Thyroid gland (tissue), 4 donors: ENCODE results near the gene NPHP4. TPM values are rescaled to one million over a fixed set of nuclear protein-coding genes. Genes with fewer than 3 reads are reported as not detected.
"Not testable (repeated sequence)": the region's sequence is repeated elsewhere in the genome, so short reads cannot be mapped to it uniquely, and the experiment has no call there.

Experiments used
- DNase-seq, 2 donors: peaks; one replicate each; pipeline ENCODE4 v3.0.0-alpha.2; 2019
- H3K27ac ChIP-seq, 3 donors: fragments of 200-600 bp; sonication (generic); 1 replicate in 2 of 3; 2 replicates in 1 of 3; pipeline ENCODE4 v1.5.1; 2016 to 2019; ENCODE audit warnings: mild to moderate bottlenecking in 1 of 3, moderate library complexity in 1 of 3
- H3K27me3 ChIP-seq: fragments of 200-600 bp; sonication (generic); one replicate; pipeline ENCODE4 v1.5.1; 2019
- H3K36me3 ChIP-seq, 2 donors: fragments of 200-600 bp; sonication (generic); one replicate each; pipeline ENCODE4 v1.5.1; 2016 to 2019
- H3K4me1 ChIP-seq, 2 donors: fragments of 200-600 bp; sonication (generic); one replicate each; pipeline ENCODE4 v1.5.1; 2017 to 2019
- H3K4me3 ChIP-seq, 3 donors: fragments of 200-600 bp; sonication (generic); replicated peaks in 1 of 3; 1 replicate in 2 of 3; 2 replicates in 1 of 3; pipeline ENCODE4 v1.5.1; 2016; ENCODE audit warnings: mild to moderate bottlenecking in 1 of 3
- H3K9me3 ChIP-seq: fragments of 200-600 bp; sonication (generic); one replicate; pipeline ENCODE4 v1.5.1; 2017
- CTCF ChIP-seq, 6 experiments: fragments of 200-600 bp in 3 of 6; fragments of 450-650 bp in 3 of 6; sonication (generic) in 3 of 6; IDR thresholded peaks; one replicate each; pipeline ENCODE4 v1.5.1; 2016 to 2019; ENCODE audit warnings: antibody characterized with exemption in 6 of 6, mild to moderate bottlenecking in 2 of 6, inconsistent platforms in 1 of 6, moderate library complexity in 1 of 6
- POLR2A ChIP-seq, 2 donors: fragments of 450-650 bp; IDR thresholded peaks; one replicate each; pipeline ENCODE4 v1.6.1; 2017; ENCODE audit warnings: antibody characterized with exemption in 2 of 2, mild to moderate bottlenecking in 2 of 2, moderate library complexity in 1 of 2
- WGBS, 2 donors: methylation state at CpG; one replicate each; pipeline ENCODE4 v1.1.5; 2017; 5-methylcytosine and 5-hydroxymethylcytosine counted together
- intact Hi-C: fragments of 100-400 bp; cut with DNase I; formaldehyde crosslinking; loops from one replicate; pipeline ENCODE4 v1.15.1; 2023
- total RNA-seq, 4 donors: library from RNA; depleted of rRNA; stranded (reverse); fragments of >200 nt; gene quantifications; one replicate each; pipeline ENCODE4 v1.2.3, GENCODE V29; 2016

Gene NPHP4
- total RNA-seq, 4 donors from 2014 or later, result 24.3 to 48.3 (median 30.4) TPM

GRCh38 chr1:5893699-5894278, 98.4 kb downstream of the NPHP4 start:
- intact Hi-C loops, H3K36me3 ChIP-seq, H3K27ac ChIP-seq, H3K4me3 ChIP-seq, H3K4me1 ChIP-seq, H3K27me3 ChIP-seq, H3K9me3 ChIP-seq: not testable (repeated sequence)
- WGBS, 2 donors, result 83 to 87% methylated on average over 12 of the region's 12 CpGs
- TF ChIP-seq CTCF (IDR thresholded peaks at IDR 0.05), result peak in 1 of 6 experiments; percentile 27
- peak in 1 of 2 donors; percentile 13 for DNase-seq

- TF ChIP-seq CTCF (IDR thresholded peaks at IDR 0.05) (no peak), POLR2A (IDR thresholded peaks at IDR 0.05) (no peak)
- Histone ChIP-seq H3K36me3 (no peaks in the 10 kb centered on the region), H3K27me3 (no peaks in the 10 kb centered on the region)
Measured at GRCh38 chr1:5892329-5892728, 99.9 kb downstream of the NPHP4 start.

GRCh38 chr1:5891736-5892135, 100.5 kb downstream of the NPHP4 start:
- no peaks in the 10 kb centered on the region for H3K27me3 ChIP-seq
- TF ChIP-seq CTCF (IDR thresholded peaks at IDR 0.05) (no peak), POLR2A (IDR thresholded peaks at IDR 0.05) (no peak)
- no peaks in the 10 kb centered on the region for H3K9me3 ChIP-seq
- intact Hi-C loops, result no loop called here
- peaks cover 12 to 15% of the 10 kb centered on the region in 2 donors for H3K4me1 ChIP-seq
- H3K36me3 ChIP-seq, result no peaks in the 10 kb centered on the region
- WGBS, 2 donors, result 90 to 91% methylated on average over 8 to 9 of the region's 9 CpGs
- H3K27ac ChIP-seq, result no peak overlapping the region
- no peak overlapping the region for H3K4me3 ChIP-seq
- DNase-seq, result no peak

More at GRCh38 chr1:5892329-5892728, 99.9 kb downstream of the NPHP4 start:
- intact Hi-C loops, result no loop called here
- Histone ChIP-seq H3K27ac (no peak overlapping the region), H3K9me3 (no peaks in the 10 kb centered on the region), H3K4me1 (peaks cover 9 to 11% of the 10 kb centered on the region in 2 donors), H3K4me3 (no peak overlapping the region)
- DNase-seq, result no peak
- WGBS, 2 donors, result 92 to 95% methylated on average over 3 to 8 of the region's 8 CpGs

GRCh38 chr1:5891137-5891536, 101.1 kb downstream of the NPHP4 start:
- H3K36me3 ChIP-seq, result no peaks in the 10 kb centered on the region
- peaks cover 12 to 15% of the 10 kb centered on the region in 2 donors for H3K4me1 ChIP-seq
- intact Hi-C loops, result no loop called here
- WGBS, 2 donors, result 88 to 90% methylated on average over 8 of the region's 8 CpGs
- TF ChIP-seq POLR2A (IDR thresholded peaks at IDR 0.05) (no peak), CTCF (IDR thresholded peaks at IDR 0.05) (no peak)
- H3K27ac ChIP-seq, result no peak overlapping the region
- no peaks in the 10 kb centered on the region for H3K9me3 ChIP-seq
- no peak for DNase-seq
- no peak overlapping the region for H3K4me3 ChIP-seq
- H3K27me3 ChIP-seq, result no peaks in the 10 kb centered on the region

- H3K9me3 ChIP-seq, result no peaks in the 10 kb centered on the region
- intact Hi-C loops, result no loop called here
- H3K27me3 ChIP-seq, result no peaks in the 10 kb centered on the region
- 90 to 92% methylated on average over 22 of the region's 22 CpGs for WGBS, 2 donors
- no peak overlapping the region for H3K27ac ChIP-seq
- no peak overlapping the region for H3K4me3 ChIP-seq
- TF ChIP-seq POLR2A (IDR thresholded peaks at IDR 0.05) (no peak), CTCF (IDR thresholded peaks at IDR 0.05) (no peak)
- peaks cover 12 to 15% of the 10 kb centered on the region in 2 donors for H3K4me1 ChIP-seq
- no peak for DNase-seq
- no peaks in the 10 kb centered on the region for H3K36me3 ChIP-seq
Measured at GRCh38 chr1:5890346-5891106, 101.7 kb downstream of the NPHP4 start.
